Measurements from ENCODE around the gene PURA.

The PURA gene

DNA sequence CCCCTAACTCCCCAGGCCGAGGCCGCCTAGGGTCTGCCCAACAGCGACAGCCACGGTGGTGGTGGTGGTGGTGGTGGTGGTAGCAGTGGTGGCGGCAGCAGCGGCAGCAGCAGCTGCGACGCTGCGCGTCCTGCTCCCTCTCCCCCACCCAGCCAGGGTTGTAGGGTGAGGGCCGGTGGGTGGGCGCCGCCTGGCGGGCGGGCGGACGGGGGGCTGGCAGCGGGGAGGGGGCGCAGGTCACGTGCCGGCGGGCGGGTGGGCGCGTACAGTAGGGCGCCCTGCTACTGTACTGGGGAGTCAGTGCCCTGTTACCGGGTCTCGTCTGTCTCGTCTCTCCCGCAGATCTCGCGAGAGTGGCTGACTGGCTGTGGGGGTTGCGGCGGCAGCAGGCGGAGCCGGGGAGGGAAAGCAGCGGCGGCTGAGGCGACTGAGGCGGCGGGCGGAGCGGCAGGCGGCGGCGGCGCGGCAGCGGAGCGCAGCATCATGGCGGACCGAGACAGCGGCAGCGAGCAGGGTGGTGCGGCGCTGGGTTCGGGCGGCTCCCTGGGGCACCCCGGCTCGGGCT lies at the start of gene PURA (continued):
- TF ChIP-seq ZFHX2 (tag by site-specific recombination; conservative IDR thresholded peaks at IDR 0.05) = peak; percentile 50
- TF ChIP-seq ZNF596 (tag by site-specific recombination; IDR thresholded peaks at IDR 0.05) = no peak
- no peak for TF ChIP-seq MYNN (tag by site-specific recombination; IDR thresholded peaks at IDR 0.05; ENCODE audit: borderline replicate concordance)
- TF ChIP-seq ZNF10 (tag by site-specific recombination; IDR thresholded peaks at IDR 0.05) = peak; percentile 85
- no peak for TF ChIP-seq ZNF561 (tag by site-specific recombination; IDR thresholded peaks at IDR 0.05; ENCODE audit: borderline replicate concordance)
- TF ChIP-seq PRDM6 (tag by site-specific recombination; IDR thresholded peaks at IDR 0.05) = no peak
- TF ChIP-seq ZNF132 (tag by site-specific recombination; IDR thresholded peaks at IDR 0.05; ENCODE audit: borderline replicate concordance) = no peak
- no peak for TF ChIP-seq ZNF112 (tag by site-specific recombination; IDR thresholded peaks at IDR 0.05)
- no peak for TF ChIP-seq EGR2 (tag by site-specific recombination; IDR thresholded peaks at IDR 0.05; ENCODE audit: low read depth)
- no peak for TF ChIP-seq ZBTB20 (tag by site-specific recombination; IDR thresholded peaks at IDR 0.05)
- no peak for TF ChIP-seq ZNF16 (tag by site-specific recombination; IDR thresholded peaks at IDR 0.05; ENCODE audit: low read depth)
- no peak for TF ChIP-seq ZNF404 (tag by site-specific recombination; IDR thresholded peaks at IDR 0.05)
- TF ChIP-seq ZNF621 (tag by site-specific recombination; IDR thresholded peaks at IDR 0.05) = no peak
- TF ChIP-seq ZNF239 (tag by site-specific recombination; IDR thresholded peaks at IDR 0.05) = no peak
- no peak for TF ChIP-seq HOXA7 (CRISPR knock-in tag; IDR thresholded peaks at IDR 0.05; ENCODE audit: borderline replicate concordance)
- TF ChIP-seq ZNF157 (tag by site-specific recombination; IDR thresholded peaks at IDR 0.05) = no peak
- peak; percentile 99 for TF ChIP-seq ZBTB8A (tag by site-specific recombination; IDR thresholded peaks at IDR 0.05)
- TF ChIP-seq ZNF311 (tag by site-specific recombination; IDR thresholded peaks at IDR 0.05; ENCODE audit: borderline replicate concordance) = no peak
- TF ChIP-seq ZNF510 (tag by site-specific recombination; IDR thresholded peaks at IDR 0.05; ENCODE audit: insufficient replicate concordance) = no peak
- TF ChIP-seq SETDB1 (IDR thresholded peaks at IDR 0.05; ENCODE audit: insufficient read length, low read length) = no peak
- TF ChIP-seq WT1 (tag by site-specific recombination; IDR thresholded peaks at IDR 0.05) = no peak
- no peak for TF ChIP-seq ATF2 (tag by site-specific recombination; IDR thresholded peaks at IDR 0.05; ENCODE audit: low read depth)
- no peak for TF ChIP-seq ZXDB (tag by site-specific recombination; IDR thresholded peaks at IDR 0.05)
- TF ChIP-seq, protein P1, sequence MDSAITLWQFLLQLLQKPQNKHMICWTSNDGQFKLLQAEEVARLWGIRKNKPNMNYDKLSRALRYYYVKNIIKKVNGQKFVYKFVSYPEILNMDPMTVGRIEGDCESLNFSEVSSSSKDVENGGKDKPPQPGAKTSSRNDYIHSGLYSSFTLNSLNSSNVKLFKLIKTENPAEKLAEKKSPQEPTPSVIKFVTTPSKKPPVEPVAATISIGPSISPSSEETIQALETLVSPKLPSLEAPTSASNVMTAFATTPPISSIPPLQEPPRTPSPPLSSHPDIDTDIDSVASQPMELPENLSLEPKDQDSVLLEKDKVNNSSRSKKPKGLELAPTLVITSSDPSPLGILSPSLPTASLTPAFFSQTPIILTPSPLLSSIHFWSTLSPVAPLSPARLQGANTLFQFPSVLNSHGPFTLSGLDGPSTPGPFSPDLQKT (IDR thresholded peaks at IDR 0.05; ENCODE audit: borderline replicate concordance, low read depth, low read length) = no peak
- TF ChIP-seq ZNF629 (tag by site-specific recombination; IDR thresholded peaks at IDR 0.05) = no peak
- TF ChIP-seq ZSCAN16 (tag by site-specific recombination; IDR thresholded peaks at IDR 0.05) = no peak
- no peak for TF ChIP-seq SCRT1 (tag by site-specific recombination; IDR thresholded peaks at IDR 0.05; ENCODE audit: borderline replicate concordance)
- no peak for TF ChIP-seq ZNF658 (tag by site-specific recombination; IDR thresholded peaks at IDR 0.05)
- peak; percentile 86 for TF ChIP-seq OSR2 (tag by site-specific recombination; IDR thresholded peaks at IDR 0.05)
- TF ChIP-seq KLF1 (tag by site-specific recombination; IDR thresholded peaks at IDR 0.05) = no peak
- peak; percentile 28; the same call in 1 of the 2 replicates for TF ChIP-seq PBX3 (CRISPR knock-in tag; IDR thresholded peaks at IDR 0.05)
- peak; percentile 28; the same call in 1 of the 2 replicates for TF ChIP-seq ZSCAN30 (tag by site-specific recombination; IDR thresholded peaks at IDR 0.05)
- no peak for TF ChIP-seq ZNF785 (tag by site-specific recombination; IDR thresholded peaks at IDR 0.05)
- TF ChIP-seq, protein P2, sequence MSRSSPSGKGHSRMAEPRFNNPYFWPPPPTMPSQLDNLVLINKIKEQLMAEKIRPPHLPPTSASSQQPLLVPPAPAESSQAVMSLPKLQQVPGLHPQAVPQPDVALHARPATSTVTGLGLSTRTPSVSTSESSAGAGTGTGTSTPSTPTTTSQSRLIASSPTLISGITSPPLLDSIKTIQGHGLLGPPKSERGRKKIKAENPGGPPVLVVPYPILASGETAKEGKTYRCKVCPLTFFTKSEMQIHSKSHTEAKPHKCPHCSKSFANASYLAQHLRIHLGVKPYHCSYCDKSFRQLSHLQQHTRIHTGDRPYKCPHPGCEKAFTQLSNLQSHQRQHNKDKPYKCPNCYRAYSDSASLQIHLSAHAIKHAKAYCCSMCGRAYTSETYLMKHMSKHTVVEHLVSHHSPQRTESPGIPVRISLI (tag by site-specific recombination; IDR thresholded peaks at IDR 0.05) = no peak
- TF ChIP-seq ZNF843 (tag by site-specific recombination; IDR thresholded peaks at IDR 0.05) = no peak
- TF ChIP-seq ZNF624 (tag by site-specific recombination; IDR thresholded peaks at IDR 0.05) = no peak
- no peak for TF ChIP-seq ZNF248 (tag by site-specific recombination; IDR thresholded peaks at IDR 0.05)
- TF ChIP-seq GLI4 (tag by site-specific recombination; IDR thresholded peaks at IDR 0.05) = no peak
